ENCODE data around the gene LCTL. TPM values are rescaled to one million over a fixed set of nuclear protein-coding genes. Genes with fewer than 3 reads are reported as not detected.

Gene LCTL
- polyA plus RNA-seq, 1 donor from 2014 or later: not detected

DNA sequence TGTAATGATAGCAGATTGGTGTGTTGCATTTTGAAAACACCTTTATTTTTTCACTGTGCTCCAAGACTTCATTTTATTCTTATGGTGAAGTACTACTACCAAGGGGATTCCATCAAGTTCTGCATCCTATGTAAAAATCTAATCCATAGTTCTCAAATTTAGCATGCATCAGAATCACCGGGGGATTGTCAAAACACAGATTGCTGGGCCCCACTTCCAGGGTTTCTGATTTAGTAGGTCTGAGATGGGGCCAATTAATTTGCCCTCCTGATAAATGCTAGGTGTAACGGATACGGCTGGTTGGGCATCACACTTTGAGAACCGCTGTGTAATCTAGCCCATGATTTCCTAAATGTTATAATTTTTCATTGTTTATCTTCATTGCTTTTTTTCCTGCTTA, 60.0 kb downstream of the LCTL start:
- Histone ChIP-seq H3F3A (ENCODE audit: insufficient read depth, low read length, poor library complexity, severe bottlenecking) (no peaks in the 10 kb centered on the region), H3K27me3 (ENCODE audit: insufficient read depth, low read depth, low read length) (no peaks in the 10 kb centered on the region), H3K9me3 (ENCODE audit: low read length) (no peaks in the 10 kb centered on the region), H3K4me3 (ENCODE audit: low read length) (peak overlapping the region; percentile 83), H3K27ac (ENCODE audit: low read length) (peak overlapping the region; percentile 83), H4K20me1 (ENCODE audit: insufficient read depth) (no peaks in the 10 kb centered on the region), H3K4me2 (ENCODE audit: low read length) (peak overlapping the region; percentile 90), H3K9me2 (ENCODE audit: insufficient read depth, low read length) (no peaks in the 10 kb centered on the region), H3K79me2 (replicated peaks; ENCODE audit: insufficient read depth, low read length) (peaks cover 42% of the 10 kb centered on the region), H3K9ac (ENCODE audit: low read length) (peak overlapping the region; percentile 84), H3K36me3 (ENCODE audit: insufficient read depth, low read length) (peaks cover 6% of the 10 kb centered on the region), H2AFZ (ENCODE audit: low read depth, low read length) (peak overlapping the region; percentile 96)
- TF ChIP-seq TAF1 (IDR thresholded peaks at IDR 0.05; ENCODE audit: low read depth) (no peak), MXI1 (conservative IDR thresholded peaks at IDR 0.05; ENCODE audit: poor library complexity, severe bottlenecking) (no peak)
- TF ChIP-seq, protein P1, sequence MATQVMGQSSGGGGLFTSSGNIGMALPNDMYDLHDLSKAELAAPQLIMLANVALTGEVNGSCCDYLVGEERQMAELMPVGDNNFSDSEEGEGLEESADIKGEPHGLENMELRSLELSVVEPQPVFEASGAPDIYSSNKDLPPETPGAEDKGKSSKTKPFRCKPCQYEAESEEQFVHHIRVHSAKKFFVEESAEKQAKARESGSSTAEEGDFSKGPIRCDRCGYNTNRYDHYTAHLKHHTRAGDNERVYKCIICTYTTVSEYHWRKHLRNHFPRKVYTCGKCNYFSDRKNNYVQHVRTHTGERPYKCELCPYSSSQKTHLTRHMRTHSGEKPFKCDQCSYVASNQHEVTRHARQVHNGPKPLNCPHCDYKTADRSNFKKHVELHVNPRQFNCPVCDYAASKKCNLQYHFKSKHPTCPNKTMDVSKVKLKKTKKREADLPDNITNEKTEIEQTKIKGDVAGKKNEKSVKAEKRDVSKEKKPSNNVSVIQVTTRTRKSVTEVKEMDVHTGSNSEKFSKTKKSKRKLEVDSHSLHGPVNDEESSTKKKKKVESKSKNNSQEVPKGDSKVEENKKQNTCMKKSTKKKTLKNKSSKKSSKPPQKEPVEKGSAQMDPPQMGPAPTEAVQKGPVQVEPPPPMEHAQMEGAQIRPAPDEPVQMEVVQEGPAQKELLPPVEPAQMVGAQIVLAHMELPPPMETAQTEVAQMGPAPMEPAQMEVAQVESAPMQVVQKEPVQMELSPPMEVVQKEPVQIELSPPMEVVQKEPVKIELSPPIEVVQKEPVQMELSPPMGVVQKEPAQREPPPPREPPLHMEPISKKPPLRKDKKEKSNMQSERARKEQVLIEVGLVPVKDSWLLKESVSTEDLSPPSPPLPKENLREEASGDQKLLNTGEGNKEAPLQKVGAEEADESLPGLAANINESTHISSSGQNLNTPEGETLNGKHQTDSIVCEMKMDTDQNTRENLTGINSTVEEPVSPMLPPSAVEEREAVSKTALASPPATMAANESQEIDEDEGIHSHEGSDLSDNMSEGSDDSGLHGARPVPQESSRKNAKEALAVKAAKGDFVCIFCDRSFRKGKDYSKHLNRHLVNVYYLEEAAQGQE (IDR thresholded peaks at IDR 0.05; ENCODE audit: borderline replicate concordance): no peak

GRCh38 chr15:66505430-66505811, 60.4 kb downstream of the LCTL start:
- no peaks in the 10 kb centered on the region for H3K9me3 ChIP-seq (ENCODE audit: low read length)
- peak overlapping the region; percentile 96 for H2AFZ ChIP-seq (ENCODE audit: low read depth, low read length)
- peak overlapping the region; percentile 90 for H3K4me2 ChIP-seq (ENCODE audit: low read length)
- TF ChIP-seq, protein P1 (IDR thresholded peaks at IDR 0.05; ENCODE audit: borderline replicate concordance): peak; percentile 26
- TF ChIP-seq CTCF (IDR thresholded peaks at IDR 0.05; ENCODE audit: poor library complexity, severe bottlenecking): no peak
- TF ChIP-seq RAD21 (conservative IDR thresholded peaks at IDR 0.05): no peak
- H3K79me2 ChIP-seq (replicated peaks; ENCODE audit: insufficient read depth, low read length): peaks cover 42% of the 10 kb centered on the region
- H3K27ac ChIP-seq (ENCODE audit: low read length): peak overlapping the region; percentile 83
- no peaks in the 10 kb centered on the region for H3K9me2 ChIP-seq (ENCODE audit: insufficient read depth, low read length)
- H4K20me1 ChIP-seq (ENCODE audit: insufficient read depth): no peaks in the 10 kb centered on the region
- peak overlapping the region; percentile 84 for H3K9ac ChIP-seq (ENCODE audit: low read length)
- peak overlapping the region; percentile 83 for H3K4me3 ChIP-seq (ENCODE audit: low read length)
- H3K36me3 ChIP-seq (ENCODE audit: insufficient read depth, low read length): peaks cover 6% of the 10 kb centered on the region
- no peaks in the 10 kb centered on the region for H3K27me3 ChIP-seq (ENCODE audit: insufficient read depth, low read depth, low read length)
- H3F3A ChIP-seq (ENCODE audit: insufficient read depth, low read length, poor library complexity, severe bottlenecking): no peaks in the 10 kb centered on the region

Measured in neural cell (in vitro differentiated cells).